WTC11 (cell line): ENCODE results near the gene MYH14.

ENCODE experiments used
- SMAD3 ChIP-seq: sonication (generic); formaldehyde crosslinking; IDR thresholded peaks from 2 replicates; pipeline ENCODE4 v1.8.0; 2022; ENCODE audit warnings: missing genetic modification reagents, mild to moderate bottlenecking, borderline replicate concordance
- SP1 ChIP-seq: sonication (generic); formaldehyde crosslinking; conservative IDR thresholded peaks from 2 replicates; pipeline ENCODE4 v1.8.1; 2022; ENCODE audit warnings: missing genetic modification reagents
- TEAD1 ChIP-seq: sonication (generic); formaldehyde crosslinking; IDR thresholded peaks from 2 replicates; pipeline ENCODE4 v1.8.0; 2022; ENCODE audit warnings: mild to moderate bottlenecking, missing genetic modification reagents
- ZNF263 ChIP-seq: sonication (generic); formaldehyde crosslinking; IDR thresholded peaks from 2 replicates; pipeline ENCODE4 v1.8.1; 2022; ENCODE audit warnings: low read depth, mild to moderate bottlenecking, moderate library complexity, missing genetic modification reagents
- ZNF671 ChIP-seq: fragments of 250-450 bp; sonication (Bioruptor Pico); IDR thresholded peaks from 2 replicates; pipeline ENCODE4 v1.8.0; 2021; ENCODE audit warnings: mild to moderate bottlenecking
- TF ChIP-seq, protein P1 (sequence below): sonication (generic); formaldehyde crosslinking; IDR thresholded peaks from 2 replicates; pipeline ENCODE4 v1.8.1; 2023; ENCODE audit warnings: mild to moderate bottlenecking, moderate library complexity, missing genetic modification reagents
- TF ChIP-seq, protein P2 (sequence below): fragments of 200-600 bp; IDR thresholded peaks from 2 replicates; pipeline ENCODE4 v1.8.0; 2022; ENCODE audit warnings: antibody characterized with exemption
- TF ChIP-seq, protein P3 (sequence below): sonication (generic); formaldehyde crosslinking; IDR thresholded peaks from 2 replicates; pipeline ENCODE4 v1.8.0; 2022; ENCODE audit warnings: mild to moderate bottlenecking, missing genetic modification reagents

DNA sequence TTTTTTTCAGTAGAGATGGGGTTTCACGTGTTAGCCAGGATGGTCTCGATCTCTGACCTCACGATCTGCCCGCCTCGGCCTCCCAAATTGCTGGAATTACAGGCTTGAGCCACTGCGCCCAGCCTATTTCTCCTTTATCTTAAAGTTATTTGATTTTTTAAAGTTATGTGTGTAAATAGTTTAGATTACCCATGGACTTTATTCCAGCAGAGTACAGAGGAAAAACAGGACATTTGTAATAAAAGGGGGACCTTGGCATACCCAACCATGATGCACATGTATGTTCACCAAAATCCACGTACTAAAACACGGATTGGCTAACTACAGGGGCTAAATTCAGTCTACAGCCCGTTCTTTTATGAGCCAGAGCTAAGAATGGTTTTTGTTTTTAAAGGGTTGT lies 26.6 kb upstream of the MYH14 start:
- TF ChIP-seq, protein P1, sequence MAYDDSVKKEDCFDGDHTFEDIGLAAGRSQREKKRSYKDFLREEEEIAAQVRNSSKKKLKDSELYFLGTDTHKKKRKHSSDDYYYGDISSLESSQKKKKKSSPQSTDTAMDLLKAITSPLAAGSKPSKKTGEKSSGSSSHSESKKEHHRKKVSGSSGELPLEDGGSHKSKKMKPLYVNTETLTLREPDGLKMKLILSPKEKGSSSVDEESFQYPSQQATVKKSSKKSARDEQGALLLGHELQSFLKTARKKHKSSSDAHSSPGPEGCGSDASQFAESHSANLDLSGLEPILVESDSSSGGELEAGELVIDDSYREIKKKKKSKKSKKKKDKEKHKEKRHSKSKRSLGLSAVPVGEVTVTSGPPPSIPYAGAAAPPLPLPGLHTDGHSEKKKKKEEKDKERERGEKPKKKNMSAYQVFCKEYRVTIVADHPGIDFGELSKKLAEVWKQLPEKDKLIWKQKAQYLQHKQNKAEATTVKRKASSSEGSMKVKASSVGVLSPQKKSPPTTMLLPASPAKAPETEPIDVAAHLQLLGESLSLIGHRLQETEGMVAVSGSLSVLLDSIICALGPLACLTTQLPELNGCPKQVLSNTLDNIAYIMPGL (CRISPR knock-in tag), result no peak
- TF ChIP-seq ZNF671 (no peak), SP1 (CRISPR knock-in tag) (no peak), TEAD1 (CRISPR knock-in tag) (no peak), ZNF263 (CRISPR knock-in tag) (no peak), SMAD3 (CRISPR knock-in tag) (no peak)
- TF ChIP-seq, protein P2, sequence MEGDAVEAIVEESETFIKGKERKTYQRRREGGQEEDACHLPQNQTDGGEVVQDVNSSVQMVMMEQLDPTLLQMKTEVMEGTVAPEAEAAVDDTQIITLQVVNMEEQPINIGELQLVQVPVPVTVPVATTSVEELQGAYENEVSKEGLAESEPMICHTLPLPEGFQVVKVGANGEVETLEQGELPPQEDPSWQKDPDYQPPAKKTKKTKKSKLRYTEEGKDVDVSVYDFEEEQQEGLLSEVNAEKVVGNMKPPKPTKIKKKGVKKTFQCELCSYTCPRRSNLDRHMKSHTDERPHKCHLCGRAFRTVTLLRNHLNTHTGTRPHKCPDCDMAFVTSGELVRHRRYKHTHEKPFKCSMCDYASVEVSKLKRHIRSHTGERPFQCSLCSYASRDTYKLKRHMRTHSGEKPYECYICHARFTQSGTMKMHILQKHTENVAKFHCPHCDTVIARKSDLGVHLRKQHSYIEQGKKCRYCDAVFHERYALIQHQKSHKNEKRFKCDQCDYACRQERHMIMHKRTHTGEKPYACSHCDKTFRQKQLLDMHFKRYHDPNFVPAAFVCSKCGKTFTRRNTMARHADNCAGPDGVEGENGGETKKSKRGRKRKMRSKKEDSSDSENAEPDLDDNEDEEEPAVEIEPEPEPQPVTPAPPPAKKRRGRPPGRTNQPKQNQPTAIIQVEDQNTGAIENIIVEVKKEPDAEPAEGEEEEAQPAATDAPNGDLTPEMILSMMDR, result no peak
- TF ChIP-seq, protein P3, sequence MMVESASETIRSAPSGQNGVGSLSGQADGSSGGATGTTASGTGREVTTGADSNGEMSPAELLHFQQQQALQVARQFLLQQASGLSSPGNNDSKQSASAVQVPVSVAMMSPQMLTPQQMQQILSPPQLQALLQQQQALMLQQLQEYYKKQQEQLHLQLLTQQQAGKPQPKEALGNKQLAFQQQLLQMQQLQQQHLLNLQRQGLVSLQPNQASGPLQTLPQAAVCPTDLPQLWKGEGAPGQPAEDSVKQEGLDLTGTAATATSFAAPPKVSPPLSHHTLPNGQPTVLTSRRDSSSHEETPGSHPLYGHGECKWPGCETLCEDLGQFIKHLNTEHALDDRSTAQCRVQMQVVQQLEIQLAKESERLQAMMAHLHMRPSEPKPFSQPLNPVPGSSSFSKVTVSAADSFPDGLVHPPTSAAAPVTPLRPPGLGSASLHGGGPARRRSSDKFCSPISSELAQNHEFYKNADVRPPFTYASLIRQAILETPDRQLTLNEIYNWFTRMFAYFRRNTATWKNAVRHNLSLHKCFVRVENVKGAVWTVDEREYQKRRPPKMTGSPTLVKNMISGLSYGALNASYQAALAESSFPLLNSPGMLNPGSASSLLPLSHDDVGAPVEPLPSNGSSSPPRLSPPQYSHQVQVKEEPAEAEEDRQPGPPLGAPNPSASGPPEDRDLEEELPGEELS, result no peak
